NCI-H1417 treated with DMSO at 0.1 percent for 48 hours (cell line): Measurements from ENCODE around the gene KMT5C.

Experiments used
- DNase-seq: peaks from one replicate; lab custom pipeline; 2025; lab: John Stamatoyannopoulos, UW

KMT5C gene

GRCh38 chr19:55347442-55348009 lies 7.8 kb downstream of the KMT5C start:
- no peak for DNase-seq

GRCh38 chr19:55348317-55349034 lies 8.8 kb downstream of the KMT5C start:
- no peak for DNase-seq

DNA sequence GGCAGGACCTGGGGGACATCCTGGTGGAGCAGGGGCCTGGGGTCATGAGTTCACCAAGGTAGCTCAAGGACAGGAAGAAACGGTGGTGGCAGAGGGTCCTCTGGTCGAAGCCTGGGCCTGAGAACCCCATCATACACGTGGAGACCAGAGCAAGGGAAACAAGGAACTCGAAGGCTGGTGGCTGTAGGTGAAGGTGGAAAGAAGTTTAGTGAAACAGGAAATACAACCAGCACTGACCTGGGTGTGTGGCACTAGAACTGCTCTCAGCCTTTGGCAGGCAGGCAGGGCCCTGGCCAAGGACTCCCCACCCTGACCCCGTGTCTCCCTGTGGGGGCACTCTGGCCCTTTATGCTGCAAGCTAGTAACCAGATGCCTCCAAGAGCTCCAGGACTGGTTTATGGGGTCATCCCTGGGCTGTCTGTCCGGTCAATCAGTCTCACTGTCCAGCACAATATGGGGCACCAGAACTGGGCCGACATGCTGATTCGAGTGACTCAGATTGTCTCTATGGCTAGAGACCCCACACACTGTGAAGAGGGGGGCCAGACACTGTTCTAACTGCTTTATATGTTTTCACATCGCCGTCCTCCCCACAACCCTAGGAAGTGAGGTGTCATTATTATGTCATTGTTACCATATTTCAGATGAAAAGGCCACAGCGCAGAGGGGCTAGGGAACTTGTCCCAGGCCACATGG lies 11.1 kb downstream of the KMT5C start:
- no peak for DNase-seq

GRCh38 chr19:55352040-55352439 lies 12.4 kb downstream of the KMT5C start:
- no peak for DNase-seq

DNA sequence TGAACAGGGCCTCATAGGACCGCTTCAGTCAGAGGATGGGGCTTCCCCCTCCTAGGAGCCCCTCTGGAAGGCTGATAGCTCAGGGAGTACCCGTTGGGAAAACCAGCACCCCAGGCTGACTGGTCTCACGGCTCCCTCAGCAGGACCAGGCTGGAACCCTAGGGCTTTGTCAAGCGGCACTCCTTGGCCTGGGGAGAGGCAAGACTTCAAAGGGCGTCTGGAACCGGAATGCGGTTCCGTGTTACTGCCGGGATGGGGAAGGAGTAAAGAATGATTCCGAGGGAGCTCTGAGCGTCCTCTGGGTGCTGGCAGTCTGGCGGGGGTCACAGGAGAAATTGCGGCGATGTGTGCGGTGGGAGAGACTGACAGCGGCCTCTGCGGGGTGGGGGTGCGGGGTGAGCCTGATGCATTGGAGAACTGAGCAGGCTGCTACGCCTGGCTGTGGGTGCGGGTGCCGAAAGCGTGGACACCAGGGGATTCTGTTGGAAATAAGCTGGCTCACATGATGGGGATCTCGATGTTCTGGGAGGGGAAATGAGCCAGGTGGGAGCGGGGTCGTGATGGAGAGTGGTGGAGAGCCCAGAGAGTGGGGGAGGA lies 13.0 kb downstream of the KMT5C start:
- DNase-seq: no peak

GRCh38 chr19:55353356-55353802 lies 13.7 kb downstream of the KMT5C start:
- no peak for DNase-seq

- no peak for DNase-seq
These were observed 14.4 kb downstream of the KMT5C start for GRCh38 chr19:55353803-55354697.

GRCh38 chr19:55354698-55355212 lies 15.1 kb downstream of the KMT5C start, which contains the start of gene COX6B2:
Gene COX6B2 (minus strand): TSS chr19:55354719. CDS start chr19:55354521, 198 bp downstream.
- no peak for DNase-seq

GRCh38 chr19:55355213-55355821 lies 15.6 kb downstream of the KMT5C start:
- no peak for DNase-seq

DNA sequence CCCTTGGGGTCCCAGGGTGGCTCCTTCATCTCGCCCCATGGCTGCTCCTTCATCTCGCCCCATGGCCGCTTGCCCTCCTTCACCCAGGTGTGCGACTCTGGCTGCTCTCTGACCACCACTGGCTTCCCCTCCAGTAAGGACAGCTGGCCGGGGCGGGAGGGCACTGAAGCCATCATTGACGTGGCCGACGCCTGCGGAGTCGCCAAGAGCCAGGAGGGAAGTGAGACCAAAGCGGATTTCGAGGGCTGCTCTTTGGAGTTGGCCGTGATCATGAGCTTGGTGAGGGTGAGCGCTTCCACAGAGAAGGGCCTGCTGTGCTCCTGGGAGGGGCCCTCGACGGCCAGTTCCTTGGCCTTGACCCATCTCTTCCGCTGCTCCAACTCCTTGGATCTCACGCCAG lies 18.8 kb downstream of the KMT5C start:
- no peak for DNase-seq

DNA sequence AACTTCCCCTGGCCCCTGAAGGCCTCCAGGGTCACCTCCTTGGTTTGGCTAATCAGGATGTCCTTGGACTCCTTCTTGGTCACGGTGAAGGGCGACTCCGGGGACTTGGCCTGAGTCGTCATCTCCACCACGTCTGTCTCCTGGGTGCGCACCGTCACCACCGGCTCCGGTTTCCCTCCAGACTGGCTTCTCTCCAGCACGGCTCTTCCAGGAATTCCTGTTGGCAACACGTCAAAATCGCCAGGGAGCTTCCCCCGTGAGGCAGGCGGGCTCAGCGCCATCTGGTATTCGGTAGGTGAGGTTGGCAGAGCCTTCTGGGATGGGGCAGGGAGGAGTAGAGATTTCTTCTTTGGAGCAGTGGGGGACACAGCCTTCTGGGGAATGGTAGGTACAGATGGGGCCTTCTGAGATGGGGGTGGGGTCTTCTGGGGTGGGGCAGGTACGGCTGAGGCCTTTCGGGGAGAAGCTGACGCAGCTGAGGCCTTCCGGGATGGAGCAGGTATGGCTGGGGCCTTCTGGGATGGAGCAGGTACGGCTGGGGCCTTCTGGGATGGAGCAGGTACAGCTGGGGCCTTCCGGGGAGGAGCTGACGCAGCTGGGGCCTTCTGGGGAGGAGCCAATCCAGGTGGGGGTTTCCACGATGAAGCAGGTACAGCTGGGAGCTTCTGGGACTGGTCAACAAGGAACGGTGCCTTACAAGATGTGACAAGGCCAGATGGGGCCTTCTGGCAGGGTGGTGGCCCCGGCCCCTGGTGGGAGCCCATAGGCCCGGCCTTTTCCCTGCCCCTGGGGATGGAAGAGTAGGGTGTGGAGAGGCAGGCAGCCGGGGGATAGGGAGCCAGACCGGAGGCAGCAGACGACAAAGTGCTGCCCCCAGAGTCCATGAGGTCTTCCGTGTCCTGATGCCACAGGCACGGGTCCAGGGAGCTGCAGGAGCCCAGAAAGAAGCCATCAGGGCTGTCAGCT lies 19.6 kb downstream of the KMT5C start:
- DNase-seq: no peak

DNA sequence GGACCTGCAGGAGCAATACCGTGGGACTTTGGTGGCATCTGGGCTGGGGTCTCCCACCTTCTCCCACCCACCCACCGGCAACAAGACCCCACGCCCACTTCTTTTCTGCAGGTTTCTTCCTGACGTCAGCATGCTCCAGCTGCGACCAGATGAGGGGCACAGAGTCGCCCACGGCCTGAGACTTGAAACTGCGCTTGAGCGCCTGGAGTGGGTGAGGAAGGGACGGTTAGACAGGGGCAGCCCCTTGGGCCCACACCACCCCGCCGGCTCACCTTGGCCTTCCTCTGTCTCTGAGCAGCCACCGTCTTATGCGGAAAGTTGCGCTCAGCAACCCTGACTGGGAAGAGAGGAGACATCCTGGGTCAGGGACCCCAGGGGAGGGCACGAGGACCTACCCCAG lies 21.2 kb downstream of the KMT5C start:
- no peak for DNase-seq

GRCh38 chr19:55362174-55362989 lies 22.7 kb downstream of the KMT5C start:
- DNase-seq: no peak

GRCh38 chr19:55362990-55363716 lies 23.5 kb downstream of the KMT5C start, which contains the start of gene GARIN5B:
Gene GARIN5B (minus strand): TSS chr19:55363260. CDS start chr19:55363066, 194 bp downstream.
- DNase-seq: no peak

DNA sequence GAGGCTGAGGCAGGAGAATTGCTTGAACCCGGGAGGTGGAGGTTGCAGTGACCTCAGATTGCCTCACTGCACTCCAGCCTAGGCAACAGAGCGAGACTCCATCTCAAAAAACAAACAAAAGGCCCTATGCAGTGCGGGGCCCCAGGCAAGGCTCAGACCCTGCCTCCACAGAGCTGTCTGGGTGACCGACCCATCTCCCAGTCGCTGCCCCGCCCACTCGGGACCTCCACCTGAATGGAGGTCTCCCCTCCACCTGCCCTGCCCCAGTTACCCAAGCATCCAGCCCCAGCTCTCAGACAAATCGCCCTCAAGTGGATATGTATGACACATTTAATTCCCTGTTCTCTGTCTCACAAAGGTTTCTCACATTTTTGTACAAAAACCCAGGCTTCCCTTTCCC lies 25.6 kb downstream of the KMT5C start:
- no peak for DNase-seq

GRCh38 chr19:55365964-55366363 lies 26.3 kb downstream of the KMT5C start:
- no peak for DNase-seq

DNA sequence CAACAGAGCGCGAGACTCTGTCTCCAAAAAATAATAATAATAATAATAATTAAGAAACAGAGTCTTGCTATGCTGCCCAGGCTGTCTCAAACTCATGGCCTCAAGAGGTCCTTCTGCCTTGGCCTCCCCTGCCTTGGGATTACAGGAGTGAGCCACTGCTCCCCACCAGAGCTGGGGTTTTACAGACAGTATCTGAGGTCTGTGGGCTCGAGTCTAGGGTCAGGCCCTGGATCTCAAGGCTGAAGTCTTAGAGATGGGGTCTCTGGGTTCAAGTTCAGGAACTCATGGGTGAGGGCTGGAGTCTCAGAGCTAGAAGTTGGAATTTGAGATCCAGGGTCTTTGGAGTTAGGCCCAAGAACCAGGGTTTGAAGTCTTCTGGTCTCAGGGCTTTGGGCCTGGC lies 27.1 kb downstream of the KMT5C start:
- DNase-seq: no peak

- no peak for DNase-seq
These were observed 28.4 kb downstream of the KMT5C start for GRCh38 chr19:55368106-55368505.
